ENCODE measurements around the gene QARS1.

The QARS1 gene

GRCh38 chr3:49076116-49076515 lies 28.4 kb downstream of the QARS1 start:
- Histone ChIP-seq H3K36me3 (ENCODE audit: control insufficient read depth in 4 of 4, insufficient read depth in 4 of 4, low read length in 3 of 4) (peaks cover 22 to 75% (median 52%) of the 10 kb centered on the region in 4 experiments), H3K27ac (ENCODE audit: insufficient read depth in 1 of 2, low read depth in 1 of 2, low read length in 2 of 2, poor library complexity in 1 of 2, severe bottlenecking in 2 of 2) (no peak overlapping the region), H3K9me3 (ENCODE audit: control extremely low read depth in 1 of 5, control insufficient read depth in 4 of 5, insufficient read depth in 2 of 5, low read depth in 1 of 5, low read length in 4 of 5) (no peaks in the 10 kb centered on the region), H3K4me1 (ENCODE audit: control extremely low read depth in 1 of 4, control insufficient read depth in 4 of 4, insufficient read depth in 4 of 4, low read length in 3 of 4) (no peaks in the 10 kb centered on the region), H3K27me3 (replicated peaks in 2 of 5; ENCODE audit: control insufficient read depth in 4 of 5, insufficient read depth in 5 of 5, low read length in 4 of 5) (no peaks in the 10 kb centered on the region), H3K4me3 (ENCODE audit: control insufficient read depth in 1 of 7, extremely low read depth in 1 of 7, insufficient read depth in 4 of 7, low read depth in 2 of 7, low read length in 6 of 7) (no peak overlapping the region)
- no peak for DNase-seq
- POLR2A ChIA-PET: no interaction called here
- WGBS (ENCODE audit: insufficient coverage): 96% methylated on average over 12 of the region's 13 CpGs
- CTCF ChIA-PET: interaction anchor here (0.9 to 1.2 kb wide), 3 partner anchors 10 to 18 kb away, joined by 3 to 5 read pairs (median 3); no protein-coding TSS in a partner anchor

- WGBS (ENCODE audit: insufficient coverage): 100% methylated on average over 5 of the region's 7 CpGs
- Histone ChIP-seq H3K27me3 (replicated peaks in 2 of 5; ENCODE audit: control insufficient read depth in 4 of 5, insufficient read depth in 5 of 5, low read length in 4 of 5) (no peaks in the 10 kb centered on the region), H3K4me1 (ENCODE audit: control extremely low read depth in 1 of 4, control insufficient read depth in 4 of 4, insufficient read depth in 4 of 4, low read length in 3 of 4) (no peaks in the 10 kb centered on the region), H3K9me3 (ENCODE audit: control extremely low read depth in 1 of 5, control insufficient read depth in 4 of 5, insufficient read depth in 2 of 5, low read depth in 1 of 5, low read length in 4 of 5) (no peaks in the 10 kb centered on the region), H3K36me3 (ENCODE audit: control insufficient read depth in 4 of 4, insufficient read depth in 4 of 4, low read length in 3 of 4) (peaks cover 21 to 64% (median 48%) of the 10 kb centered on the region in 4 experiments), H3K27ac (ENCODE audit: insufficient read depth in 1 of 2, low read depth in 1 of 2, low read length in 2 of 2, poor library complexity in 1 of 2, severe bottlenecking in 2 of 2) (no peak overlapping the region), H3K4me3 (ENCODE audit: control insufficient read depth in 1 of 7, extremely low read depth in 1 of 7, insufficient read depth in 4 of 7, low read depth in 2 of 7, low read length in 6 of 7) (no peak overlapping the region)
- DNase-seq: no peak
- CTCF ChIA-PET: no interaction called here
- POLR2A ChIA-PET: no interaction called here
Observed at GRCh38 chr3:49058011-49058410, 46.5 kb downstream of the QARS1 start.

- Histone ChIP-seq H3K4me3 (ENCODE audit: control insufficient read depth in 1 of 7, extremely low read depth in 1 of 7, insufficient read depth in 4 of 7, low read depth in 2 of 7, low read length in 6 of 7) (no peak overlapping the region), H3K36me3 (ENCODE audit: control insufficient read depth in 4 of 4, insufficient read depth in 4 of 4, low read length in 3 of 4) (peaks cover 23 to 64% (median 49%) of the 10 kb centered on the region in 4 experiments), H3K4me1 (ENCODE audit: control extremely low read depth in 1 of 4, control insufficient read depth in 4 of 4, insufficient read depth in 4 of 4, low read length in 3 of 4) (no peaks in the 10 kb centered on the region), H3K9me3 (ENCODE audit: control extremely low read depth in 1 of 5, control insufficient read depth in 4 of 5, insufficient read depth in 2 of 5, low read depth in 1 of 5, low read length in 4 of 5) (no peaks in the 10 kb centered on the region), H3K27ac (ENCODE audit: insufficient read depth in 1 of 2, low read depth in 1 of 2, low read length in 2 of 2, poor library complexity in 1 of 2, severe bottlenecking in 2 of 2) (no peak overlapping the region), H3K27me3 (replicated peaks in 2 of 5; ENCODE audit: control insufficient read depth in 4 of 5, insufficient read depth in 5 of 5, low read length in 4 of 5) (no peaks in the 10 kb centered on the region)
- no peak for DNase-seq
- ChIA-PET POLR2A (no interaction called here), CTCF (no interaction called here)
- WGBS (ENCODE audit: insufficient coverage): over 99% methylated on average over 10 of the region's 10 CpGs
Observed at GRCh38 chr3:49057268-49057667, 47.3 kb downstream of the QARS1 start.

GRCh38 chr3:49054344-49054862 lies 50.2 kb downstream of the QARS1 start:
- Histone ChIP-seq H3K9me3 (ENCODE audit: control extremely low read depth in 1 of 5, control insufficient read depth in 4 of 5, insufficient read depth in 2 of 5, low read depth in 1 of 5, low read length in 4 of 5) (no peaks in the 10 kb centered on the region), H3K27me3 (replicated peaks in 2 of 5; ENCODE audit: control insufficient read depth in 4 of 5, insufficient read depth in 5 of 5, low read length in 4 of 5) (no peaks in the 10 kb centered on the region), H3K27ac (ENCODE audit: insufficient read depth in 1 of 2, low read depth in 1 of 2, low read length in 2 of 2, poor library complexity in 1 of 2, severe bottlenecking in 2 of 2) (no peak overlapping the region), H3K4me3 (ENCODE audit: control insufficient read depth in 1 of 7, extremely low read depth in 1 of 7, insufficient read depth in 4 of 7, low read depth in 2 of 7, low read length in 6 of 7) (no peak overlapping the region), H3K4me1 (ENCODE audit: control extremely low read depth in 1 of 4, control insufficient read depth in 4 of 4, insufficient read depth in 4 of 4, low read length in 3 of 4) (no peaks in the 10 kb centered on the region), H3K36me3 (ENCODE audit: control insufficient read depth in 4 of 4, insufficient read depth in 4 of 4, low read length in 3 of 4) (peaks cover 27 to 67% (median 49%) of the 10 kb centered on the region in 4 experiments)
- WGBS (ENCODE audit: insufficient coverage): no CpG with 5 or more reads among the region's 2 CpGs
- DNase-seq: no peak
- CTCF ChIA-PET: interaction anchor here (0.6 to 2.7 kb wide), 3 partner anchors 11 to 295 kb away, joined by 3 to 11 read pairs (median 3); no protein-coding TSS in a partner anchor
- POLR2A ChIA-PET: interaction anchor here (1.6 kb wide), 1 partner anchor 19 kb away, joined by 3 read pairs; no protein-coding TSS in a partner anchor

GRCh38 chr3:49053543-49053942 lies 51.0 kb downstream of the QARS1 start:
- Histone ChIP-seq H3K27ac (ENCODE audit: insufficient read depth in 1 of 2, low read depth in 1 of 2, low read length in 2 of 2, poor library complexity in 1 of 2, severe bottlenecking in 2 of 2) (no peak overlapping the region), H3K27me3 (replicated peaks in 2 of 5; ENCODE audit: control insufficient read depth in 4 of 5, insufficient read depth in 5 of 5, low read length in 4 of 5) (no peaks in the 10 kb centered on the region), H3K4me3 (ENCODE audit: control insufficient read depth in 1 of 7, extremely low read depth in 1 of 7, insufficient read depth in 4 of 7, low read depth in 2 of 7, low read length in 6 of 7) (no peak overlapping the region), H3K4me1 (ENCODE audit: control extremely low read depth in 1 of 4, control insufficient read depth in 4 of 4, insufficient read depth in 4 of 4, low read length in 3 of 4) (no peaks in the 10 kb centered on the region), H3K36me3 (ENCODE audit: control insufficient read depth in 4 of 4, insufficient read depth in 4 of 4, low read length in 3 of 4) (peaks cover 27 to 67% (median 49%) of the 10 kb centered on the region in 4 experiments), H3K9me3 (ENCODE audit: control extremely low read depth in 1 of 5, control insufficient read depth in 4 of 5, insufficient read depth in 2 of 5, low read depth in 1 of 5, low read length in 4 of 5) (no peaks in the 10 kb centered on the region)
- no peak for DNase-seq
- CTCF ChIA-PET: interaction anchor here (1.1 kb wide), 1 partner anchor 28 kb away, joined by 3 read pairs; no protein-coding TSS in a partner anchor
- POLR2A ChIA-PET: interaction anchor here (0.5 to 1.6 kb wide), 2 partner anchors 9 to 19 kb away, joined by 3 to 4 read pairs; no protein-coding TSS in a partner anchor
- 100% methylated on average over 1 of the region's 1 CpG for WGBS (ENCODE audit: insufficient coverage)
